SK-N-SH treated with all-trans-retinoic acid at 6 μM for 48 hours (cell line): Measurements from ENCODE around the gene CDC42BPG.

Experiments
- CREB5 ChIP-seq: fragments of 250-450 bp; sonication (Bioruptor Pico); IDR thresholded peaks from 2 replicates; pipeline ENCODE4 v1.5.1; 2020; ENCODE audit warnings: low read depth, mild to moderate bottlenecking, moderate library complexity
- CSDC2 ChIP-seq: fragments of 250-450 bp; sonication (Bioruptor Pico); IDR thresholded peaks from 2 replicates; pipeline ENCODE4 v1.5.0; 2020; ENCODE audit warnings: mild to moderate bottlenecking, moderate library complexity
- GLIS3 ChIP-seq: fragments of 250-450 bp; sonication (Bioruptor Pico); IDR thresholded peaks from 2 replicates; pipeline ENCODE4 v1.5.0; 2020; ENCODE audit warnings: mild to moderate bottlenecking, moderate library complexity
- ISL1 ChIP-seq: fragments of 250-450 bp; sonication (Bioruptor Pico); IDR thresholded peaks from 2 replicates; pipeline ENCODE4 v2.1.2; 2022; ENCODE audit warnings: mild to moderate bottlenecking, moderate library complexity
- OSR1 ChIP-seq: fragments of 250-450 bp; sonication (Bioruptor Pico); IDR thresholded peaks from 2 replicates; pipeline ENCODE4 v1.8.0; 2022; ENCODE audit warnings: moderate library complexity, mild to moderate bottlenecking, inconsistent platforms
- SNAI2 ChIP-seq: fragments of 250-450 bp; sonication (Bioruptor Pico); IDR thresholded peaks from 2 replicates; pipeline ENCODE4 v1.5.0; 2020; ENCODE audit warnings: mild to moderate bottlenecking, moderate library complexity
- TSHZ2 ChIP-seq: fragments of 250-450 bp; sonication (Bioruptor Pico); IDR thresholded peaks from 2 replicates; pipeline ENCODE4 v1.5.0; 2020; ENCODE audit warnings: mild to moderate bottlenecking, moderate library complexity
- ZC3H10 ChIP-seq: fragments of 250-450 bp; sonication (Bioruptor Pico); IDR thresholded peaks from 2 replicates; pipeline ENCODE4 v1.5.1; 2021; ENCODE audit warnings: mild to moderate bottlenecking, moderate library complexity
- ZFP3 ChIP-seq: fragments of 250-450 bp; sonication (Bioruptor Pico); IDR thresholded peaks from 2 replicates; pipeline ENCODE4 v1.5.0; 2020; ENCODE audit warnings: mild to moderate bottlenecking, moderate library complexity
- ZNF565 ChIP-seq: fragments of 450-650 bp; formaldehyde crosslinking; conservative IDR thresholded peaks from 2 replicates; pipeline ENCODE4 v1.5.0; 2020; ENCODE audit warnings: low read depth, mild to moderate bottlenecking, moderate library complexity

GRCh38 chr11:64788321-64789215, 55.9 kb downstream of the CDC42BPG start:
- TF ChIP-seq ZFP3 (CRISPR knock-in tag) (no peak), SNAI2 (CRISPR knock-in tag) (no peak), ZC3H10 (no peak), ISL1 (CRISPR knock-in tag) (no peak), CREB5 (CRISPR knock-in tag) (no peak), ZNF565 (CRISPR knock-in tag) (no peak), GLIS3 (CRISPR knock-in tag) (no peak), CSDC2 (CRISPR knock-in tag) (no peak), OSR1 (CRISPR knock-in tag) (no peak), TSHZ2 (CRISPR knock-in tag) (no peak)
